ENCODE data around the gene CCL24.

DNA sequence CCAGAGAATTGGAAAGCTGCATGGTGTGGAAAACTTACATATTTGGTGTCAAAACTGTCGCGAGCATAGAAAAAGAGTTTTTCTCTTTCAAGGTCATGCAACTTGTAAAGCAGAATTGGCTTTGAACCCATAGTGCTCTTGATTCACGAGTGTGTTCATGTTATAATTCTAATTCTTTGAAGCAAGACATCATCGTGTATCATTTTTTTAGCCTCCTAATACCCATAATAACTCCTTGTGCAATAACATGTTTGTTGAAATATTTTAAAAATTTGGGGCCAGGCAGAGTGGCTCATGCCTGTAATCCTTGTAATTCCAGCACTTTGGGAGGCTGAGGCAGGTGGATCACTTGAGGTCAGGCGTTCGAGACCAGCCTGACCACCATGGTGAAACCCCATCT, 4.2 kb downstream of the CCL24 start:
- no peak for TF ChIP-seq CEBPB (IDR thresholded peaks at IDR 0.05)
- TF ChIP-seq RAD21 (IDR thresholded peaks at IDR 0.05; ENCODE audit: low read depth): no peak
- TF ChIP-seq EP300 (IDR thresholded peaks at IDR 0.05; ENCODE audit: borderline replicate concordance): no peak
- no peak for TF ChIP-seq CREB1 (IDR thresholded peaks at IDR 0.05; ENCODE audit: low read depth)
- TF ChIP-seq TCF12 (IDR thresholded peaks at IDR 0.05; ENCODE audit: low read depth): no peak
- TF ChIP-seq, protein P1, sequence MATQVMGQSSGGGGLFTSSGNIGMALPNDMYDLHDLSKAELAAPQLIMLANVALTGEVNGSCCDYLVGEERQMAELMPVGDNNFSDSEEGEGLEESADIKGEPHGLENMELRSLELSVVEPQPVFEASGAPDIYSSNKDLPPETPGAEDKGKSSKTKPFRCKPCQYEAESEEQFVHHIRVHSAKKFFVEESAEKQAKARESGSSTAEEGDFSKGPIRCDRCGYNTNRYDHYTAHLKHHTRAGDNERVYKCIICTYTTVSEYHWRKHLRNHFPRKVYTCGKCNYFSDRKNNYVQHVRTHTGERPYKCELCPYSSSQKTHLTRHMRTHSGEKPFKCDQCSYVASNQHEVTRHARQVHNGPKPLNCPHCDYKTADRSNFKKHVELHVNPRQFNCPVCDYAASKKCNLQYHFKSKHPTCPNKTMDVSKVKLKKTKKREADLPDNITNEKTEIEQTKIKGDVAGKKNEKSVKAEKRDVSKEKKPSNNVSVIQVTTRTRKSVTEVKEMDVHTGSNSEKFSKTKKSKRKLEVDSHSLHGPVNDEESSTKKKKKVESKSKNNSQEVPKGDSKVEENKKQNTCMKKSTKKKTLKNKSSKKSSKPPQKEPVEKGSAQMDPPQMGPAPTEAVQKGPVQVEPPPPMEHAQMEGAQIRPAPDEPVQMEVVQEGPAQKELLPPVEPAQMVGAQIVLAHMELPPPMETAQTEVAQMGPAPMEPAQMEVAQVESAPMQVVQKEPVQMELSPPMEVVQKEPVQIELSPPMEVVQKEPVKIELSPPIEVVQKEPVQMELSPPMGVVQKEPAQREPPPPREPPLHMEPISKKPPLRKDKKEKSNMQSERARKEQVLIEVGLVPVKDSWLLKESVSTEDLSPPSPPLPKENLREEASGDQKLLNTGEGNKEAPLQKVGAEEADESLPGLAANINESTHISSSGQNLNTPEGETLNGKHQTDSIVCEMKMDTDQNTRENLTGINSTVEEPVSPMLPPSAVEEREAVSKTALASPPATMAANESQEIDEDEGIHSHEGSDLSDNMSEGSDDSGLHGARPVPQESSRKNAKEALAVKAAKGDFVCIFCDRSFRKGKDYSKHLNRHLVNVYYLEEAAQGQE (IDR thresholded peaks at IDR 0.05; ENCODE audit: low read depth): no peak
- TF ChIP-seq, protein P2, sequence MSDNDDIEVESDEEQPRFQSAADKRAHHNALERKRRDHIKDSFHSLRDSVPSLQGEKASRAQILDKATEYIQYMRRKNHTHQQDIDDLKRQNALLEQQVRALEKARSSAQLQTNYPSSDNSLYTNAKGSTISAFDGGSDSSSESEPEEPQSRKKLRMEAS (IDR thresholded peaks at IDR 0.05): no peak
- TF ChIP-seq, protein P3, sequence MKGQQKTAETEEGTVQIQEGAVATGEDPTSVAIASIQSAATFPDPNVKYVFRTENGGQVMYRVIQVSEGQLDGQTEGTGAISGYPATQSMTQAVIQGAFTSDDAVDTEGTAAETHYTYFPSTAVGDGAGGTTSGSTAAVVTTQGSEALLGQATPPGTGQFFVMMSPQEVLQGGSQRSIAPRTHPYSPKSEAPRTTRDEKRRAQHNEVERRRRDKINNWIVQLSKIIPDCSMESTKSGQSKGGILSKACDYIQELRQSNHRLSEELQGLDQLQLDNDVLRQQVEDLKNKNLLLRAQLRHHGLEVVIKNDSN (IDR thresholded peaks at IDR 0.05): no peak
- TF ChIP-seq TAF1 (IDR thresholded peaks at IDR 0.05; ENCODE audit: low read depth): no peak
- TF ChIP-seq TEAD4 (IDR thresholded peaks at IDR 0.05): no peak
- TF ChIP-seq YY1 (IDR thresholded peaks at IDR 0.05; ENCODE audit: low read depth): no peak
- no peak for TF ChIP-seq NFIC (IDR thresholded peaks at IDR 0.05)

All from Ishikawa (cell line).